GM12891 (cell line): ENCODE measurements around the gene CD84. TPM values are rescaled to one million over a fixed set of nuclear protein-coding genes. Genes with fewer than 3 reads are reported as not detected.
"Not testable (repeated sequence)": the region's sequence is repeated elsewhere in the genome, so short reads cannot be mapped to it uniquely, and the experiment has no call there.

Source experiments
- DNase-seq: peaks from one replicate; pipeline ENCODE4 v3.0.0; 2011; ENCODE audit warnings: low spot score; ENCODE audit not compliant: insufficient read length
- FAIRE-seq: peaks from 2 replicates; lab custom pipeline; 2011; peaks lifted over from hg19 to GRCh38; lab: Jason Lieb, UNC
- PAX5 ChIP-seq: IDR thresholded peaks from 2 replicates; pipeline ENCODE4 v1.6.1; 2011; ENCODE audit warnings: low read length, moderate library complexity, mild to moderate bottlenecking; ENCODE audit not compliant: insufficient read depth, severe bottlenecking
- POLR2A ChIP-seq: IDR thresholded peaks from 2 replicates; pipeline ENCODE4 v1.6.1; 2011; ENCODE audit warnings: low read depth, low read length, control low read depth
- POLR2AphosphoS5 ChIP-seq: IDR thresholded peaks from 2 replicates; pipeline ENCODE4 v1.6.1; 2011; ENCODE audit warnings: low read depth, low read length, control low read depth
- POU2F2 ChIP-seq: IDR thresholded peaks from 2 replicates; pipeline ENCODE4 v1.6.1; 2011; ENCODE audit warnings: low read depth, mild to moderate bottlenecking, control low read depth, low read length, moderate library complexity
- SPI1 ChIP-seq: IDR thresholded peaks from 2 replicates; pipeline ENCODE4 v1.6.1; 2011; ENCODE audit warnings: low read depth, low read length, control low read depth
- TAF1 ChIP-seq: IDR thresholded peaks from 2 replicates; pipeline ENCODE4 v1.6.1; 2011; ENCODE audit warnings: low read depth, low read length, control low read depth
- polyA plus RNA-seq: library from polyadenylated mRNA; unstranded; fragments of >200 nt; gene quantifications from one replicate; pipeline ENCODE4 v1.2.1, GENCODE V29; 2012; ENCODE audit warnings: low read depth, missing spikeins, inconsistent platforms; ENCODE audit not compliant: missing spikeins

The CD84 gene, protein sequence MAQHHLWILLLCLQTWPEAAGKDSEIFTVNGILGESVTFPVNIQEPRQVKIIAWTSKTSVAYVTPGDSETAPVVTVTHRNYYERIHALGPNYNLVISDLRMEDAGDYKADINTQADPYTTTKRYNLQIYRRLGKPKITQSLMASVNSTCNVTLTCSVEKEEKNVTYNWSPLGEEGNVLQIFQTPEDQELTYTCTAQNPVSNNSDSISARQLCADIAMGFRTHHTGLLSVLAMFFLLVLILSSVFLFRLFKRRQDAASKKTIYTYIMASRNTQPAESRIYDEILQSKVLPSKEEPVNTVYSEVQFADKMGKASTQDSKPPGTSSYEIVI
- polyA plus RNA-seq, result 14.9 TPM

DNA sequence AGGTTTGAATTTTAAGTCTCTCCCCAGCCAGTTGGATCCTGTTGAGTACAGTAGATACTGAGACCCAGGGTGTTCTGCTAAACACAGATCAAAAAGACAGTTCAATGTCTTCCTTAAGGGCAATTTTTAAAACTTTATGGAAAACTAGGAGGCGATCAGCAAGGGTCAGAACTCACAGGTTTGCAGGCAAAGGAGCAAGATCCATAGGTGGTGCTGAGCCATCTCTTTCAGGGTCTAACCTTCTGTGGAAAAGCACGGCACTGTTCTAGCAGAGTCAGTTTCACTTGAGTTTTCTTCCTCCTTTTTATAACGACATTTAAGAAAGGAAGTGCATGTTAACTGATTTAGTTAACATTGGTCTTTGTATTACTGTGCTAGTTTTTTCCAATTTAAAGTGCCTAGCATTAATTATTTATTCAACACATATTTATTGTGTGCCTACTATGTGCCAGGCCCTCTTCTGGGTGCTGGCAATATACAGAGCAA lies at the start of gene CD84:
CD84 (minus strand) TSS at position 281 of the 486 bp plus-strand sequence; CDS start at position 222, 59 bp downstream.
- DNase-seq (no peak), FAIRE-seq (peak; percentile 89)
- TF ChIP-seq POLR2AphosphoS5 (0 out of 2 replicates have a peak, but pooled peaks have one; percentile 38), POU2F2 (no peak), SPI1 (peak; percentile 61), TAF1 (no peak), POLR2A (peak; percentile 54; the same call in 1 of the 2 replicates)

- TF ChIP-seq POLR2A, result 0 out of 2 replicates have a peak, but pooled peaks have one; percentile 28
- no peak for TF ChIP-seq TAF1
- no peak; the same call in 1 of the 2 replicates for TF ChIP-seq POLR2AphosphoS5
- no peak for TF ChIP-seq SPI1
- FAIRE-seq, result no peak
- DNase-seq, result no peak
Measured at GRCh38 chr1:160628799-160629263, 49.5 kb upstream of the CD84 start.

DNA sequence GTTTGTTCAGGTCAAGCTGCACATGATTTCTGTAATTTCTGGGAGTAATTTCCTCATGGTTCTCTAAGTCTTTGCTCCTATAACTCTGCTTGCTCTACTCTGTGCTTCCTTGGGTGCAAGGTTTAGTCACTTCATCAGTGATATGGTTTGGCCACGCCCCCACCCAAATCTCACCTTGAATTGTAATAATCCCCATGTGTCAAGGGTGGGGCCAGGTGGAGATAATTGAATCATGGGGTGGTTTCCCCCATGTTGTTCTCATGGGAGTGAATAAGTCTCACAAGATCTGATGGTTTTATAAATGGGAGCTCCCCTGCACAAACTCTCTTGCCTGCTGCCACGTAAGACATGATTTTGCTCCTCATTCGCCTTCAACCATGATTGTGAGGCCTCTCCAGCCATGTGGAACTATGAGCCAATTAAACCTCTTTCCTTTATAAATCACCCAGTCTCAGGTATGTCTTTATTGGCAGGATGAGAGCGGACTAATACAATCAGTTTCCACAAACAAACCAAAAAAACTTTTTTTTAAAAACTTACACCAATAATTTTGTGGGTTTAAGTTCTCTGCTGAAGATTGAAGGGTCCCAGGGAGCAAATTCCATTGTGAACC lies 48.5 kb upstream of the CD84 start:
- TF ChIP-seq POLR2AphosphoS5, result peak; percentile 41
- DNase-seq, FAIRE-seq: not testable (repeated sequence)

DNA sequence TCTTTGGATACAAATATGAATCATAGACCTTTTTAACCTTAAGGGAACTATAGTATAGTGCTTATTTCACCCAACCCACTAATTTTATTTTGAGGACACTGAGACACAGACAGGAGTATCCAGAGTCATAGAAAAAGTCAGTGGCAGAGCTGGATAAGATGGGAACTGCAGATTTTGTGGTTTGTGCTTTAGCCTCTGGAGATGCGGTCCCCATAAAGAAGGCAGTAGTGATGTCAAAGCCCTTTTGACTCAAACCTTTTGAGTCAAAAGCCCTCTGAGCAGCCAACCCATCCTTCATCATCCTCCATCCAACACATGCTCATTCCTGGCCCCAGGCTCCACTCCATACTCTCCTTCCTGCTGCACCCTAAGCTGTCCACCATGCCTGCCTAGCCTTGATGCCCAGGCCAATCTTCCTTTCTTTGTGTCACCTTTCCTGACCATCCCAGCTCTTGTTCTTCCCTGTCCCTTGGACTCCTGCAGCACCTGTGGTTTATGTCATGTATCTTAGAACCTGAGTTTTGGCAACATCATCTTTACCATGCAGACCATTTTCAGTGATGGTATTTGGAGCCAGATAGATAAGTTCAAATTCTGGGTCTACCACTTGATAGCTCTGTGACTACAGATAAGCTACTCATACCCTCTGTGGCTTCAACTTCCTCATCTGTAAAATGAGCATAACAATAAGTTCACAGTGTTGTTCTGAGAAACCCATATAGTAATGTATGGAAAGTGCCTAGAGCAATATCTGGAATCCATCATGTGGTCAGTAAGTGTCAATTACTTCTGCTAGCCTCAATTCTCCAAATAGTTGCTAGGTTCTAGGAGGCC lies 47.4 kb upstream of the CD84 start:
- no peak for DNase-seq
- FAIRE-seq, result peak; percentile 91
- TF ChIP-seq POU2F2 (peak; percentile 40; the same call in 1 of the 2 replicates), POLR2AphosphoS5 (peak; percentile 77; the same call in 1 of the 2 replicates), POLR2A (peak; percentile 60), TAF1 (0 out of 2 replicates have a peak, but pooled peaks have one; percentile 35), PAX5 (no peak), SPI1 (peak; percentile 25; the same call in 1 of the 2 replicates)

DNA sequence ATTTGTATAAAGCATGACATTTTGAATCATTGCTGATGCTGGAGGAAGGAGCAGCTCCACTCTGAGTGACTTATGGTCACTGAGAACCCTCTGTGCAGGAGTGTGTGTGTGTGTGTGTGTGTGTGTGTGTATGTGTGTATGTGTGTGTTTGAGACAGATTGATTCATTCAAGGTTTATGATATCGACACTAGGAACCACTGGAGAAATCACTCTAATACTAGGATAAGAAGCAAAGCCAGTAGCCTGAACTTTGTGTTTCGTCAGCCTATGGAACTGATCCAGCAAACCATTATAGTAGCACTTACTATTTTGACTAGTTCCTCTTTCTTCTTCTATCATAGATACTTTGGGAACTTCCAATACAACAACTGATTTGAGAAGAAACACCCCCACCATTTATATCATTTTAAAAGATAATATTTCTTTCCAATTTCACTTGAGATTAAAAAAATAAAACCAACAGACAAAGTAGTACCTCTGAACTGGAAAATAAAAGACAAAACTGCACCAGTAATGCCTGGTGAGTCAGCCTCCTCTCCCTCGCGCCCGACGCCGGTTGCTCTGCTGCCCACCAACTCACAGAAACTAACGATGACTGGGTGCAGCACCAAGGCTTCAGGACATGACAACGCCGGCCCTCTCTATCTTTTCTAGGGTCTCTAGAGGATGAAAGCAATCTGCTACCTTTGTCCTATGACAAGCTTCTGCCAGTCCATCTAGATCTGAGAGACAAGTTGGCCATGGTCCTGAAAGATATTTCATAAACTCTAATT lies 46.6 kb upstream of the CD84 start:
- DNase-seq (no peak), FAIRE-seq (peak; percentile 86)
- TF ChIP-seq POLR2A, result 0 out of 2 replicates have a peak, but pooled peaks have one; percentile 18
- TF ChIP-seq TAF1, result no peak
- peak; percentile 62 for TF ChIP-seq POLR2AphosphoS5
- no peak for TF ChIP-seq PAX5
- TF ChIP-seq SPI1, result peak; percentile 28; the same call in 1 of the 2 replicates
- 0 out of 2 replicates have a peak, but pooled peaks have one; percentile 31 for TF ChIP-seq POU2F2

GRCh38 chr1:160625321-160625720 lies 46.0 kb upstream of the CD84 start:
- no peak for FAIRE-seq
- TF ChIP-seq POU2F2 (no peak), POLR2AphosphoS5 (peak; percentile 73; the same call in 1 of the 2 replicates), POLR2A (0 out of 2 replicates have a peak, but pooled peaks have one; percentile 10)
- DNase-seq, result no peak

GRCh38 chr1:160624464-160624863 lies 45.2 kb upstream of the CD84 start:
- FAIRE-seq, result peak; percentile 16
- peak; percentile 81 for TF ChIP-seq PAX5
- no peak for TF ChIP-seq POLR2A
- no peak for DNase-seq

DNA sequence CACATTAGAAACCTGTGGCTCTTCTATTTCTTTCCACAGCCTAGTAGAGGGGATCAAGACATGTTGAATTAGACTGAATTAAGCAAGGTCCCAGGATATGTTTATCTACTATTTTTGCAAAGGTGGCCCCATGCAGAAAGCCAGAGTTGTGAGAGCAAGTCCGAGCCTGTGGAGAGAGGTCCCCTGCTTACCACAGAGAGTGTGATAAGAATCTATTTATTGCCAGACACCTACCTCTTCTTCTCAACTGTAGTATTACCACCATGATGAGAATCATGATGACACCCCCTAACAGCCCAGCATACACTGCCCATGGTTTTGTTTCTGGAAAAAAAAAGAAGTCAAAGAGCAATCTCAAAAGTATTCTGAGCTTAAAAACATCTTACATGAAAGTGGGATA lies 44.6 kb upstream of the CD84 start:
- FAIRE-seq (no peak), DNase-seq (no peak)
- no peak for TF ChIP-seq POLR2A
- TF ChIP-seq POU2F2, result no peak
- peak; percentile 30; the same call in 1 of the 2 replicates for TF ChIP-seq POLR2AphosphoS5
- no peak for TF ChIP-seq PAX5
- no peak for TF ChIP-seq TAF1
- no peak for TF ChIP-seq SPI1

- DNase-seq, result no peak
- peak; percentile 95 for FAIRE-seq
- TF ChIP-seq POLR2AphosphoS5 (no peak; the same call in 1 of the 2 replicates), TAF1 (no peak), POU2F2 (peak; percentile 77), SPI1 (0 out of 2 replicates have a peak, but pooled peaks have one; percentile 20), PAX5 (no peak), POLR2A (peak; percentile 51; the same call in 1 of the 2 replicates)
Measured at GRCh38 chr1:160623227-160623633, 43.9 kb upstream of the CD84 start.
